Measurements from ENCODE around the gene ADAMTSL3. TPM values are rescaled to one million over a fixed set of nuclear protein-coding genes. Genes with fewer than 3 reads are reported as not detected.

ADAMTSL3 gene
- total and polyA plus RNA-seq, 2 of the 8 experiments (the other 6 are each of a cell fraction or from before 2014, with no cell fraction given), result 0.35 to 1.4 TPM

DNA sequence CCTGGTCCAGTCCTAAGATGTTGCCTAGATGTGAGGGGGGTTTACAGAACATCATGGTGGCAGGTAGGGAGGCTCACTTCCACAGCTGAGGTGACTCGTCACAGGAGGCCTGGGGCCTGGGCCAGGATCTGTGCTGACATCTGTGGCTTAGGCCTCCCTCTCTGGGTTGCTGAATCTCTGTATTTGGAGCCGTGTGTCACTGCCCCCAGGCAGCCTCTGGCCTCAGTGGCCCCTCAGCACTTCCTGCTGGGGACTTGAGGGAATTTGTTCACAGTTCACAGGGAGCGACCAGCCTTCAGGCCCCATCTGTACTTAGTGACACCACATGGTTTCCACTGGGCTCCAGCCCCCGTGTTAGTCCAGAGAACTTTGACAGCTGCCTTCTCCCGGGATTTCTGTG is 41.7 kb upstream of the ADAMTSL3 start (continued):
- no peak for TF ChIP-seq TBP (IDR thresholded peaks at IDR 0.05; ENCODE audit: low read depth, low read length)
- no peak for TF ChIP-seq YY1 (IDR thresholded peaks at IDR 0.05; ENCODE audit: low read depth, low read length)
- TF ChIP-seq SP2 (IDR thresholded peaks at IDR 0.05; ENCODE audit: low read length), result no peak
- no peak for TF ChIP-seq CHD2 (IDR thresholded peaks at IDR 0.05; ENCODE audit: low read length)
- TF ChIP-seq TEAD4 (IDR thresholded peaks at IDR 0.05; ENCODE audit: low read depth, low read length), result no peak
